ENCODE measurements around the gene CFAP70.

Gene CFAP70

DNA sequence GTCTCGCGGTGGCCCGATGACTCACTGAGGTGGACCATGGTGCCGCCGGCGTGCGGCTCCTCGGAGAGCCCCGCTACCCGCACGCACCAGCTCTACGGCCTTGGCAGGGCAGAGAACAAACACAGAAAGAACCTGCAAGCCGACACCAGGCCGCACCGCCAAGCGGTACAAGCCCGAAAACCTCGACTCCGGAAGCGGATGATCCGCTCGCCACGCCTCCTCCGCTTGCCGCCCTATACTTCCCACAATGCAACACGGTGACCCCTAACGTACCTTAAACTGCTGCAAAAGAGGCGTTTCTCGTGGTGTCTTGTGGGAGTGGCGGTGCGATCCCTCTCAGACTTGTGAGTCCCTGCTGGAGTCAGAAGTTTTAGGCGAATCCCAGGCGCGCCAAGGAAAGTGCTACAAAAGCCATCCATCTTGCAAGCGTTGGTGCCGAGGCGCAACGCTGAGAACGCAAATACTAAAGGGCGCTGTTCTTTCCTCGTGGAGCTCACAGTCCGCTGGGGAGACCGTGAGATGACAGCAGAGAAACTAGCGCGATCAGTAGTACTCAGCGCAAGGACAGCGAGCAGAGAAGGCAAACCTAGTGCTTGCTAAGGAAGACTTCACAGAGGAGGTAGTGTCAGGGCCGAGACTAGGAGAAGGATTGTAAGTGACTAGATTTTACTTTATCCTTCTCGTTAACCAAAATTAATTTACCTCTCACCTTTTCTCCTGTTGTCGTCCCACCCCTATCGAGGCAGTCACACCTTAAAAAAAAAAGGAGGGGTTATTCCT is 106.0 kb downstream of the CFAP70 start, which contains the start of gene MRPS16:
MRPS16 (minus strand) TSS at position 200 of the 780 bp plus-strand sequence; CDS start at position 38, 162 bp downstream.
- DNase-seq (ENCODE audit: low spot score) = peak; percentile 93

GRCh38 chr10:73251683-73252444 is 106.8 kb downstream of the CFAP70 start:
- DNase-seq (ENCODE audit: low spot score) = no peak

- no peak for DNase-seq (ENCODE audit: low spot score)
These were observed 110.4 kb downstream of the CFAP70 start for GRCh38 chr10:73248259-73248724.

DNA sequence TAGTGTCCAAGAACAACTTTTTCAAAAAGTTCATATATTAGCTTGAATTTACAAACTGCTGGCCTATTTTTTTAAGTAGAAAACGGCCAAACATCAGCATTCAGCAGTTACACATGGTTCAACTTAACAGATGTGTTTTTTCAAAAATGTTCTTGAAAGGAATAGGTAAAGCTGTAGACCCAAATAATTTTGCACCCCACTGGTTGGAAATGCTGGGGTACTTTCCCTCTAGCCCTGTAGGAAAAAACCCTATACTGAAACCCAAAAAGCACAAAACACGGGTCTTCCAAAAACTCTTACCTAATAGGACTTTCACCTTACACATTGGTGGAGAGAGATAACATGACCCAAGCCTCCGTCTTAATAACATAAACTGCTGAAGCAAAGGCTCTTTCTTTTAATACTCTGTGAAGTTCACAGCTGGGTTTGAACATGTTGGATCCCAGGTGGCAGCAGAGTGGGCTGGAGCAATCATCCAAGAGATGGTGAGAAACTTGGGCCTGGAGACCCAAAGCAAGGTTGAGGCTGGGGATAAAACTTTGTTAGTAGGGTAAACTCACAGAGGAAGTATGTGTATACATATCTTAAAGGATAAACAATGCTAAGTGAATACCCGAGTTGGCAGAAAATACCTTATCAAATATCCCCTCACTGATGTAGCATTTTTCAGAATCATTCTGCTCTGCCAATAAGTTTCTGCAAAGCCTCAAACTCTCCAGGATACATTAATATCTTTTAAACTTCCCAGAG is 111.0 kb downstream of the CFAP70 start:
- no peak for DNase-seq (ENCODE audit: low spot score)

DNA sequence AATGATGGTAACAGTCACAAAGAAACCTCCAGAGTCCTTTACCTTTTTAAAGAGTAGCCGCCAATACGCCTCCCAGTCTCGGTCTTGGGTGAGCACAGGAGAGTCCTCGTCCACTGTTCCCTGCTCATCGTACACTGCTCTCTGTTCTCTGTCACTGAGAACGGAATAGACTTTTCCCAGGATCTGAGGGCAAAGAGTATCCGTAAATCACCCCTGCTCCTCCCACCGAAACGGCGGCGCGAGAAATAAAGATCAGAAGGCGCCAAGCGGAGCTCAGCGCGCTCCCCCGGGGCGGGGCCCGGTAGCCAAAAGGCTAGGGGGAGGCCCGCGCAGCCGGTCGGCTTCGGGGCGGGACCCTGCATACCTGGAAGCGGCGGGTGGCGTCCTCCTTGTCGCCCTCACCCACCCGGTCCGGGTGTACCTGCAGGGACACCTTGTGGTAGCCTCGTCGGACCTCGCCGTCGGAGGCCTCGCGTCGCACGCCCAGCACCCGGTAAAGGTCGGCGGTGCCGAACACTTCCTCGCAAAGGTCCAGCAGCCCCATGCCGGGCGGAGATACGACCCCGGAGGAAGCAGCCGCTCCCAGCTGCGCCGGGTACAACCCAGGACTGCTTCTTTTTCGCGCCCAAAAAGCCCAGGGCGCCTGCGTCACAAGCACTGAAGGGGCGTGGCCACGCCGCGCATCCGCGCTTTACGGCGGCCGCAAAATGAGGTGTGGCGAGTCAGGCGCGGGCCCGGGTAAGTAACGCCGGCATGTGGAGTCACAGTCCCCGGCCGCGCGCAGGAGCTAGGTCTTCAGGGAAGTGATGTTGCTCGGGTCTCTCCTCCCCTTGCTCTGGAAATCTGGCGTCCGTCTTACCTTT is 111.8 kb downstream of the CFAP70 start, which contains the start of gene DNAJC9:
DNAJC9 (minus strand) TSS at position 610 of the 863 bp plus-strand sequence; CDS start at position 544, 66 bp downstream.
- DNase-seq (ENCODE audit: low spot score) = peak; percentile 84

- no peak for DNase-seq (ENCODE audit: low spot score)
These were observed 112.4 kb downstream of the CFAP70 start for GRCh38 chr10:73246322-73246645.

- DNase-seq (ENCODE audit: low spot score) = no peak
These were observed 113.7 kb downstream of the CFAP70 start for GRCh38 chr10:73244866-73245477.

DNA sequence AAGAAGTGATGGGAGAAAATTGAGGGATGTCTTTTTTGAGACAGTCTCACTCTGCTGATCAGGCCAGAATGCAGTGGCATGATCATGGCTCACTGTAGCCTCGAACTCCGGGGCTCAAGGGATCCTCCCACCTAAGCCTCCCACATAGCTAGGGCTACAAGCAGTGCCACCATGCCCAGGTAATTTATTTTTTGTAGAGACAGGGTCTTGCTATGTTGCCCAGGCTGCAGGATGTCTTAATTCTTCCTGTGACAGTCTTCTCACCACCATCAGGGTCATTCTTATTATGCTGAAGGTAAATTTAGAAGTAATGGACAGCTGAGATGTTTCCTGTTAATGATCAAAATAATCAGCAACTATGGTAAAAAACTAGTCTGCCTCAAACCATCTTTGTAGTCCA is 118.8 kb downstream of the CFAP70 start:
- DNase-seq (ENCODE audit: low spot score) = no peak

- no peak for DNase-seq (ENCODE audit: low spot score)
These were observed 119.6 kb downstream of the CFAP70 start for GRCh38 chr10:73238990-73239566.

DNA sequence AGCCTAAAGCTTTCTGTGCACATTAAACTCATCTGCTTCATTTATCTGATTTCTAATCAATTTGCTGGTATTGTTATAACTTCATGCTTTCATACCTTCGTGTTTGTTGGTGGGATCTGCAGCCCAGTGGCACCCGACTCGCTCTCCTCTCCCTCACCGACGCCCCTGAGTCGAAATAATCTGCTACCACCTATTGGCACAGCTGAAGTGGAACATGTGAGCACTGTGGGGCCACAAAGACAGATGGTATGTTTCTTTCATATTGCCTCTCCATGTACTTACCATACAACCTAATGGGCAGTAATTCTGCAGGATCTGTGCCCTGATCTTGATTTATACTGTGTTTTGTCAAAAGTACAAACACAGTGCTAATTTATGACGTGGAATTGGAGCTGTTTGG is 124.0 kb downstream of the CFAP70 start:
- no peak for DNase-seq (ENCODE audit: low spot score)

- DNase-seq (ENCODE audit: low spot score) = no peak
These were observed 124.8 kb downstream of the CFAP70 start for GRCh38 chr10:73233883-73234282.

GRCh38 chr10:73232887-73233286 is 125.8 kb downstream of the CFAP70 start:
- DNase-seq (ENCODE audit: low spot score) = no peak

DNA sequence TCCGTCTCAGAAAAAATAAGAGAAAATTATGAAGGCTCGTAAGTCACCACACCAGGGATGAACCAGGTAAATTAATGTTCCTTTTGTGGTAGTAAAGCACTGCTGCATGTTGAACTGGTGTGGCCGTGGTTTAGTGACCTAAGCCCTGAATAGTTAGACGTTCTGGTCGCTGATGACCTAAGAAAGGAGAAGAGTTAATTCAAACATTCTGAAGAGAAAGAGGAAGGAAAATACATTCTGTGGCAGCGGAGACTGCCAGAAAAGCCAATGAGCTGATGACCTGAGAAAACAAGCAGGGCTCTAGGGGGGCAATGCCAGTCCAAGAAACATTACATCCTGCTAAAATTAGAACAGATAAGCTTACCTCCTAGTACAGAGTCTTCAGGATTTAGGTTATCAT is 129.1 kb downstream of the CFAP70 start:
- DNase-seq (ENCODE audit: low spot score) = no peak

DNA sequence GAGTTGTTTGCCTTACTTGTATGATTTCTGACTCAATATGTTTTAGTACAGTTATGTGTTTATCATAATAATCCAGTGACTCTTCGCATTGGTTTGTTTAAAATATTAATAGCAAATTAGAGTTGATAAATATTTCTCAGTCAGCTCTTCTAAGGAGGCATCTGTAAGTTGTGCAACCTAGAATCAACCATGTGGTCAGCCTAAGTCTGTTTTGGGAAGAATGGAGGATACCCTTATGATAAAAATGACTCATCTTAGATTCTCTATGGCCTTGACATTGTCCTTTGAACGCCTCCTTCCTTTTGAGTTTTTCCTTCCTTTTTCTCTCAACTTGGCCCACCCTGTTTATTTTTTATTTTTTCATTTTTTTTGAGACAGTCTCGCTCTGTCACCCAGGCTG is 130.4 kb downstream of the CFAP70 start:
- DNase-seq (ENCODE audit: low spot score) = no peak

DNA sequence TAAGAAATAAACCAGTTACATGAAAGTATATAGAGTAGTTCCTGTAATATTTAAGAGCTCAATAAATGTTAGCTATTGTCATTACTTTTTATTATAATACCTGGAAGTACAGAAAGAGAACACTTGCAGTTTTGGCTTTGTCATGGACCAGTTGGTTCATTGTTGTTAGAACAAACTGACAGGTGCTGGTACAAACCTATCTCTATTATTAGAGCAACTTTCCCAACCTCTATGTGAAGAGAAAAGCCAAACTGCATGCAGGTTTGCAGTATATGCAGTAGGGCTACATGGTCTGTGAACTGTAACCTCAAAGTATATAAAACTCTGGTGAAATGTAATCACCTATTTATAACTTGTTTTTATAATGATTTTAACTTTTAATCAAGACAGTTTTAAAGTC is 132.0 kb downstream of the CFAP70 start:
- no peak for DNase-seq (ENCODE audit: low spot score)

- no peak for DNase-seq (ENCODE audit: low spot score)
These were observed 133.1 kb downstream of the CFAP70 start for GRCh38 chr10:73225518-73225917.

- no peak for DNase-seq (ENCODE audit: low spot score)
These were observed 137.7 kb downstream of the CFAP70 start for GRCh38 chr10:73220989-73221388.

- DNase-seq (ENCODE audit: low spot score) = no peak
These were observed 139.3 kb downstream of the CFAP70 start for GRCh38 chr10:73219384-73219783.

DNA sequence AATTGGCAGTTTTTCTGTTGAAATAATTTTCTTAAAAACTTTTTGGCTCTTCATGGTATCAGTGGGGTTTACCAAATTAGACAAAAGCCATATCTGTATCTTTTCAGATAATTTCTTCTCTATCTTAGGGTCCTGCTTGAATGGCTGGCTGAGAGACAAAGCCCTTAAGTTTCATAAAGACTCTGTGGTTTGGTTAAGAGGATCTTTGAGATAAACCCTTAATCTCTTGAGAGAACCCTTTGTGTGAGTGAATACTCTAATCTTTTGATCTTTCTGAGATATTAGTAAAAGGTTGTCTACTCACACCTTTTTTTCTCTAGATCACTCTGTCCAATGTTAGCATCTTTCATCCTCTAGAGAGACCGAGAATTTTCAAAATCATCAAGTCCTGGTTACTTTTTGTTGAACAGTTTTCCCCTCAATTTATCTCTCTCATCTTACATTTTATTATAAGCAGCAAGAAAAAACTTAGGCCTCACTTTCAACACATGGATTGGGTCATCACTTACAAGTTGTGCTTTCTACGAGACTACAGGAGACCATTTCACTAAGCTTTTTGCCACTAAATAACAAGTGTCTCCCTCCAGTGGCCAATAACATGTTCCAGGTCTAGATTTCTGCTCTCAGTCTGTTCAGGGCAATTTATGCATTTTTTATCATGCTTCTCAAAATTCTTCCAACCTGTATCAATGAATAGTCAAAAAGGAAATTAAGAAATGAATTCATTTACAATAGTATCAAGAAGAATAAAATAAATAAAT is 140.1 kb downstream of the CFAP70 start:
- DNase-seq (ENCODE audit: low spot score) = no peak

DNA sequence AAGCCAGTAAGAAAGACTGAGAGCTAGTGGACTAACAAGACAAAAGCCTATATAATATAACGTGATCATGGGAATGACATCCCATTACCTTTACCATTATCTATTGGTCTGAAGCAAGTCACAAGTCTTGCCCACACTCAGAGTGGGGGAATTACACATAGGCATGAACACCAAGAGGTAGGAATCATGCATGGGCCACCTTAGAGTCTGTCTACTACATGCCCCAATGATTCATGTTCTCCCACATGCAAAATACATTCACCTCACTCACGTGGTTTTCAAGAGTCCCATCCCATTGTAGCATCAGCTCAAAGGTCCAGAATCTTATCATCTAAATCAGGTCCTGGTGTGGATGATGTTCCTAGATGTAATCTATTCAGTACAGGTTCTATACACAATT is 141.0 kb downstream of the CFAP70 start:
- no peak for DNase-seq (ENCODE audit: low spot score)
